GM20431 (cell line): Measurements from ENCODE around the gene GCC2.
"Not testable (repeated sequence)": the region's sequence is repeated elsewhere in the genome, so short reads cannot be mapped to it uniquely, and the experiment has no call there.

Experiments
- in situ Hi-C: fragments of 300-500 bp; cut with MseI, MboI; formaldehyde crosslinking; loops from one replicate; pipeline ENCODE4 v1.15.0; 2020; ENCODE audit warnings: low sequenced_read_pairs; ENCODE audit not compliant: unreplicated experiment

GCC2 gene

DNA sequence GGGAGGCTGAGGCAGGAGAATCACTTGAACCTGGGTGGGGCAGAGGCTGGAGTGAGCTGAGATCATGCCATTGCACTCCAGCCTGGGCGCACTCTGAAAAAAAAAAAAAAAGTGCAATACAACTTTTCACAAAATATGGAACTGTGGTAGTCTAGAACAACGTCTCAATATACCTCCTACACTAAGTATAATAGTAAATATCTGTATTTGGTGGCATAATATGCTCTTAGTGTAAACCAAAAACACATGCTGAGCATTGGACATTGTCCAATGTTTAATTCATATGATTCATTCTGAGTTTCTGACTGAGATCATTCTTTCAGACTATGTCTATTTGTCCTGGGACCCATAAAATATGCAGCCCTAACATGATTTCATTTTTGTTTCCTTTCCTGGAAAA is 65.5 kb downstream of the GCC2 start:
- in situ Hi-C loops, result not testable (repeated sequence)

DNA sequence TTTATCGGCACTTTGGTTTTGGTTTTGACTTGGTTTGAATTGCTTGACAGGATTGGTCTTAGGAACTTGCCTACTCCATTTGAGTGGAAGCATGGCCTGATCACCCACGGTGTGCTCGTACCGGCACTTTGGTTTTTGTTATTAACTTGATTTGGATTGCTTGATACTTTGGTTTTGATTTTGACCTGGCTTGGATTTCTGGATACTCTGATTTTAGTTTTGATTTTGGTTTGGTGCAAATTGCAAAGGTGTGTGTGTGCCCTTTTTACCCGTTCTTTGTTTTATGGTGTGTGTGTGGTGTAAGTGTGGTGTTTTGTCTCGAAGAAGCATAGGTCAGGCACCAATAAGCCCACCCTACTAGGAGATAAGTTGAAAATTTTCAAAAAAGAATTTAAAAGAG is 75.7 kb downstream of the GCC2 start:
- in situ Hi-C loops, result not testable (repeated sequence)

DNA sequence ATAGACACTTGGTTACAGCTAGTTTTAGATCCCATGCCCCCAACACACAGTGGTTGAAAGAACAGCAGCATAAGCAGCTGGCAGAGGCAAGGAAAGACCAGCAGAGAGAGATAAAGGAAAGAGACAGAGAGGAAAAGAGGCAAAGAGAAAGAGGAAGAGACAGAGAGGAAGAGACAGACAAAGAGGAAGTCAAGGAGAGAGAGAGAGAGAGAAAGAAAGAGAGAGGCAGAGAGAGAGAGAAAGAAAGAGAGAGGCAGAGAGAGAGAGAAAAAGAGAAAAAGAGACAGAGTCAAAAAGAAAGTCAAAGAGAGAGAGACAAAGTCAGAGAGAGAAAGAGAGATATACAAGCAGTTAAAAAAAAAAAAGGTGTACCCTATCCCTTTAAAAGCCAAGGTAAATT is 76.3 kb downstream of the GCC2 start:
- in situ Hi-C loops, result not testable (repeated sequence)

DNA sequence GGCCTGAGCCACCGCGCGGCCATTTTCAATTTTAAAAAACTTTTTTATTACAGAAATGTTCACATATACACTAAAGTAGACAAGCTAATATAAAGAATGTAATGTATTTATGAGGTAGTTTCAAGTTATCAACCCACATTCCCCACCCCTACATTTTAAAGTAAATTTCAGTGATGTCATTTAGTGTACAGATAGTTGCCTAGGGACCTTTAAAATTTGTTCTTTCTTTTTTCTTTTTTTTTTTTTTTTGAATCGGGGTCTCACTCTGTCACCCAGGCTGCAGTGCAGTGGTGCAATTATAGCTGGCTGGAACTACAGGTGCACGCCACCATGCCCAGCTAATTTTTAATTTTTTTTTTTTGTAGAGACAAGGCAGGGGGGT is 82.7 kb downstream of the GCC2 start:
- in situ Hi-C loops, result no loop called here

DNA sequence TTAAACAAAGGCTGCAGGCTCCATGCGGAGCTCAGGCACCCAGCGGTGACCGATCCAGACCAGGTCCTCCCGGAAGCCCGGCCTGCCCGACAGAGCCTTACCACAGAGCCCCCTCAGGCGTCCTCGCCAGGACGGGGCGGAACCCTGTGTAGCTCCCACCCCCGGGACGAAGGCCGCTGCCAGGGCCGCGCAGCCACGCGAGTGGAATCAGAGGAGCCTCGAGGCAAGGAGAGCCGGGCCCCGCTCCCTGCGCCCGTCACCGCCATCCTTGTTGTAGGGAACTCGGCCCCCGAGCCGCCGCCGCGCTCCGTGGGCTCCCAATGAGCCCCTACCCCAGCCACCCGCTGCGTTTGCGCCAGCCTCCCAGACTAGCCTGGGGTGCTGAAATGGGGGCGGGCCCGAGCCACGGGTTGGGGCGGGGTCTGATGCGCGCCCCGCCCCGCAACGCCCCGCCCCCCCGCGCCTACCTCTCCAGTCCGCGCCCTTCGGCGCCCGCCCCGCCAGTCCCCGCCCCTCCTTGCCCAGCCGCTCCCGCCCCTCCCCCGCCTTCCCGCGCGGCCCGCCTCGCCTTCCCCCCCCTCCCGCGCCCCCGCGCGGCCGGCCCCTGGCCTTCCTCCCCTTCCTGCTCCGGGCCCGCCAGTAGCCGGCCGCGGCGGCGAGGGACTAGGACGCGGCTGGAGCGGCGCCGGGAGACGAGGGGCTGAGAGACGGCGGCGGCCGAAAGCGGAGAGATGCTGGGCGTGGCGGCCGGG is 85.0 kb downstream of the GCC2 start, which contains the start of gene LIMS1:
Gene LIMS1 (plus strand): TSS at position 639 of the 752 bp plus-strand sequence. CDS start 93 bp downstream, at position 732.
- in situ Hi-C loops, result no loop called here

DNA sequence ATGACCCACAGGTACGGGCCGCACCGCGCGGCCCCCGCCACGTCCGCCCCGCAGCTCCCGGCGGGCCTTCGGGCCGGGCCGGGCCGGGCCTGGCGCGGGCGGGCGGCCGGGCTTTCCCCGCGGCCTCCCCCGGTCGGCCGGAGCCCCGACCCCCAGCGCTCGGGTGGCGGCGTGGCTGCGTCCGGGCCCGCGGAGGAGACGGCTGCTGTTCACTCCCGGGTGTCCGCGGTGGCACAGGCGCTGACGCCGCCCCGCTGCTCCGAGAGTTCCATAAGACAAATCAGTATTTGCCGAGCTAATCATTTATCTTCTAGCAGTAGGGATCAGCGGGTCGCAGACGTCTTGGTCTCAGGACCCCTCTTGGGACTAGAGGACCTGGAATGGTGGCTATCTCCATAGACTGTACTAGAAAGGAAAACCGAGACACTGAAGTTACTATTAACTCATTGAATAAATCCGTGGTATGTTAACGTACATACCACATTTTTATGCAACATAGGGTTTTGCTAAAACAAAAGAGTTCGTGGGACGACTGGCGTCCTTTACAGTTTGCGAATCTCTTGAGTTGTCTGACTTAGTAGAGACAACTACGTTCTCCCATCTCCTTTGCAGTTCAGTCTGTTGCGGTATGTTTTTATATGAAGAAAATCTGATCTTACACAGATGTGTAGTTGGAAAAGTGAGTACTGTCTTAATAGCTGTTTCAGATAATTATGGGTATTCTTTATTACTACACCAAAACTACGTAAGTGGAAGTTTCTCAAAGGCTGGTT is 85.8 kb downstream of the GCC2 start:
- in situ Hi-C loops, result no loop called here

DNA sequence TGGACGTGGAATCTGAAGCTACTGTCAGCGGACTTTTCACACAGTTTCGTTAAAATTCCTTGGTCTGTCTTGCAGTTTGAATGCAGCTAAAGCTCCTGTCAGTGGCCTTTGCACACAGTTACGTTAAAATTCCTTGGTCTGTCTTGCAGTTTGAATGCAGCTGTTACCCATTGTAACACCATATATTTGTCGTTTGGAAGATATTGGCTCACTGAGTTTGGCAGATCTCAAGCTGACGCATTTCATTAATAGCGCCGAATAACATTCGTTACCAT is 86.3 kb downstream of the GCC2 start:
- in situ Hi-C loops, result no loop called here

DNA sequence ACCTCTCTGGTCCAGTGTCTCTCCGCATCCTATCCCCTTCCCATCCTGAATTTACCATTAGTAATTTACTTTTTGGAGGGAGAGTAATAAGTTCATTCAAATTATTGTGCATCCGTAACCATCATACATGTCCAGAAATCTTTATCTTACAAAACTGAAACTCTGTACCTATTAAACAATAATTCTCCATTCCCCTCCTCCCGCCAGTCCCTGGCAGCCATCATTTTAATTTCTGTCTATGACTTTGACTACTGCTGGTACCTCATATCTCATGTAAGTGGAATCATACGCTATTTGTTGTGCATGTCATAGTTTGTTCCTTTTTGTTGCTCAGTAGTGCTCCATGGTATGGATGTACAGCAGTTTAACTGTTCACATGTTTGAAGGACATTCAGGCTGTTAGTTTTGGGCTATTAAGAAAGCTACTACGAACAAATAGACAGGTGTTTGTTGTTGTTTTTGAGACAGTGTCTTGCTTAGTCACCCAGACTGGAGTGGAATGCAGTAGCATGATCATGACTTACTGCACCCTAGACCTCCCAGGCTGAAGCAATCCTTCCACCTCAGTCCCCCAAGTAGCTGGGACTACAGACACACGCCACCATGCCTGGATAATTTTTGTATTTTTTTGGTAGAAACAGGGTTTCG is 87.3 kb downstream of the GCC2 start:
- in situ Hi-C loops, result no loop called here

DNA sequence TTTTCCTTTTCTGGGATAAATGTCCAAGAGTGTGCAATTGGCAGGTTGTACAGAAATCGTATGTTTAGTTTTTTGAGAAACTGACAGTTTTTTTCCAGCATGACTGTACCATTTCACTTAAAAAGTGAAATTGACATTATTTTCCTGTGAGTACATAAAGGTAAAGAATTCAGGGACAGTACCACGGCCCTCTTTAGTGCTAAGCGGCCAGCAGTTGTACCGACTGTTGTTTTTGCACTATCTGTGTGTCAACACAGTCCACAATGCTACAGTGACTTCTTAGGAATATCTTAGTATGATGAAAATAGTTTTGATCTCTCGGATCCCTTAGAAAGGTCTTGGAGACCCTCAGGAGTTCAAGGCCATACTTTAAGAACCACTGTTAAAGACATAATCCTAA is 87.9 kb downstream of the GCC2 start:
- in situ Hi-C loops, result no loop called here

DNA sequence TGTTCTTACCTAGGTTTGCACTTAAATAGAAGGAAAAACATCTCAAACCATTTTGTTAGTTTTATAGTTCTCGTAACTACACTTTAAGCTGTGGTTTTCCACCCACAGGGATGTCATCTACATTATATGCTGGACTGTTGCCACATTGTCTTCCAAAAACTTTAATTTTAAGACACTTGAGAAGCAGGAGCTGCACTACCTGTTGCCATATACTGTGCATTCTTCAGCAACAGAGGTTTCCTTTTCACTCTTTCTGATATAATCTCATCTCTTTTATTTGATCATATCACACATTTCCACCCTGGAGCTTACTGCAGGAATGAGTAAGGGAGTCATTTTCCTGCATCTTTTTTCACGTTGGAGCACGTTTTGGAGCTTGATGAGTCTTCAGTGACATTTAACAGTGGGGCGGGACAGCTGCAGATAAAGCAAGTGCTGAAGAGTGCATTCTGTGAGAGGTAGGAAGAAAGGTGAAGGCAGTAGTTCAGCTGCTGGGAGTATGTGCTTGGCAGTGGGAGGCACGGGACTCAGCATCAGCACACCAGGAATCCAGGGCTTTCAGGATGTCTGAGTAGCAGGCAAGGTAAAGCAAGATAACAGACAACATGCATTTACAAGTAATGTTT is 89.1 kb downstream of the GCC2 start:
- in situ Hi-C loops, result no loop called here

DNA sequence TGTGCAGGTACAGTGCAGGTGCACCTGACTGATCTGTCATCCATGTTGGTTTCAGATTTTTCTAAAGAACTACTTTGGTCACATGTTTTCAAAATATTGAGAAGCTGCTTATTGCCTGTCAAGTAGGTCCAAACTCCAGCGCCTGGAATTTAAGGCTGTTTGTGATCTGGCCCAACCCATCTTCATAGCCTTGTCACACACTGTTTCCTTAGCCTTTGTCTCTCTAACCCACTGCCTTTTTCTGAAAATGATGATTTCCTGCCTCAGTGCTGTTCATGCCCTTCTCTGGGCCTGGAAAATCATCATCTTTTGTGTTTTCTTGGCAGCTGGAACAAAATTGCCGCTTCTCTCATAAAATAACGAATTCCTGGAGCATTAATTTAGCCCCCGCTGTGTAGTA is 92.4 kb downstream of the GCC2 start:
- in situ Hi-C loops, result no loop called here

DNA sequence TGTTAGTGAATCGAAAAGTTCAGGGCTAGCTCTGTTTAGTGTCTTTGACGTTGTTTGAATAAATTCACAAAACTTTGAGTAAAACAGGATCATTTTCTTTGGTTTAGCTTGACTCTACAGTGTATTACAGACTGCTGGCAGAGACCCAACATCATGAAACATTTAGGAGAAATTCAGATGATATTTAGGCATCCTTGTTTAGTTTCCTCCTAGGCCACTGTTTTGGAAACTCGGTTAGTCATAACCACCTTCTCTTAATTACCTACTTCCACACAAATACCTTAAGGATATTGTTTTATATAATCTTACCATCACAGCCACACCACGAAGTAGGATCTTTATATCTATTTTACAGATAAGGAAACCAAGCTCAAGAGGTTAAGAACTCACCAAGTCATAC is 93.1 kb downstream of the GCC2 start:
- in situ Hi-C loops, result no loop called here

DNA sequence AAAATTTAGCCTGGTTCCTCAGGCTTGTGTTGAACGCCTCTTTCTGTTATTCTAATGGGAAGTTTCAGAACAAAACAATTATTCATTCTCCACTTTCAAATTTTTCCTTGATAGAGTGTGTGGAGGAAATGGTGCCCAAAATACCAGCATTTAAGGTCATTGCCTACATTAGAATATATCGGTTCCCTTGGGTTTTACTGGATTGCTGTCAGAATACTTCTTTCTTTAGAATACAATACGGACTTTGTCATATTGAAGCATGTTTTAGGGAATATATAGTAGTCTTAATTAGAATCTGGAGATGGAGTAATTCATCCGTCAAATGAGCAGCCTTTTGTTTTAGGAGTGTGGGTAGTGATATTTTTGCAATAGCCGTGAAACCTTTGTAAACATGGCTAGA is 98.6 kb downstream of the GCC2 start:
- in situ Hi-C loops, result no loop called here

DNA sequence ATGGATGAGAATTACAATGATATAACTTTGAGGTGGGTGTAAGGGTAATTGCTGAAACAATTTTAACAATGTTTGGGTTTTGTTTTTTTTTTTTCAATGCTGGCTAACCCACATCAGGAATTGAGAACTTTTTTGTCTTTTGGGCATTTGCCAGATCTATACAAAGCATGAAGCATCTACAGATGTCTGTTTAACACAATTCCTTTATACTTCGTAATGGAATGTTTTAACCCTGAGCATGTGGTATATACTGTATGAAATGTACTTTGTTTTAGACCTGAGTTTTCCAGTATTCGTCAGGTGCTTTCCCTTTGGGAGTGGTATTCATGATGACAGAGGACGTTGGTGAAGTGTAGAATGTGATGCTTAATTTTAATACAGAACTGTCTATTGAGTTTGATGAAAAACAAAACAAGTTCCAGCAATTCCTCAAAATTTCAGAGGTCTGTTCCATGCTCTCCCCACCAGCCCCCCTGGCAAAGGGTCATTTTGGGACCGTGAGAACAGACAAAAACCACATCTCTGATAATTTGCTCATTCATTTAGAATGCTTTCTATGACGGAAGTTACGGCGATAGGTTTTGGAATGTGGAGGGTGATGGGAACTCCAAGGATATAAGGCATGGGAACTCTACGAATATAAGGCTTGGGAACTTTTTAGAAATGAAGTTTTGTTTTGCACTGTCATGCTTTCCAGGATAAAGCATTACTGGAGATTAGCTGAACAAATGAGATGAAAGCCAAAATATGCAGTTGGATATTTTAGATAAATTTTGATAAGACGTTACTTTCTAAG is 99.4 kb downstream of the GCC2 start:
- in situ Hi-C loops, result no loop called here

DNA sequence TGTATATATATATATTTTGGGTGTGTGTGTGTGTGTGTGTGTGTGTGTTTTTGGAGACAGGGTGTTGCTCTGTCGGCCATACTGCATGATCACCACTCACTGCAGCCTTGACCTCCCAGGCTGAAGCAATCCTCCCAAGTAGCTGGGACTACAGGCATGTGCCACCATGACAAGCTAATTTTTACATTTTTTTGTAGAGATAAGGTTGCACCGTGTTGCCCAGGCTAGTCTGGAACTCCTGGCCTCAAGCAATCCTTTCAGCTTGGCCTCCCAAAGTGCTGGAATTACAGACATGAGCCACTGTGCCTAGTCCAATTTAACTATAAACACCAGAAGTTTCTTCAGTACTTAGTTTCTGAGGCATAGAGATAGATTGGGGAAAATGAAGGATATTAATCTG is 103.6 kb downstream of the GCC2 start:
- in situ Hi-C loops, result no loop called here

DNA sequence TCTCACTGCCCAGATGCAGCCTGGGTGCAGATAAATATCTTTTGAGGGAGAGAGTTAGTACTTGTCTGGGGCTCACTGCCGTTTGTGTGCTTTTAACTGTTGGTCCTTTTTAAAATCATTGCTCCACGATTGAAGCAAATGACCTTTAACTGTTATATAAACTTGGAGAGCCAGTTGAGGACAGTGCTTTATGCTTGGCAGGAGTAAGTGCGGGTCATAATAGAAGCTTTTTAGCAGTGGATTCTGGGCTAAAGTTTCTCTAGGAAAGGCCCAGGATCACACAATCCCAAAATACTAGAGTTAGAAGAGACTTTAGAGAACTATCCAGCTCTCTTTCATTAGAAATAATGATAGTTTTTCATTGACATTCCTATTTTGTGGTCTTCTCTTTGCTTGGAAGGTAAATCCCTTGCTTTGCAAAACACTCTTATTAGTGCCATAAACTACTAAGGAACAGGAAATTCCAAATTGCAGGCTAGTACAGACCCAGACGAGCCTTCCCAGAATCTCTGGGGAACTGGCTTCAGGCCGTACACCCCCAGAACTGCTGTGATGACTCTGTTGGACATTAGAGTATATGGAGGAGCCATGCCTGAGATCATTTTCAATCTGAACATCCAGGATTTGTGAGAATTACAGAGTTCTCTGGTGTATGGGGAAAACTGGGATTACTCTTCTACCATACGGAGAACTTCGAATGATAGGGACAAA is 104.4 kb downstream of the GCC2 start:
- in situ Hi-C loops, result no loop called here

DNA sequence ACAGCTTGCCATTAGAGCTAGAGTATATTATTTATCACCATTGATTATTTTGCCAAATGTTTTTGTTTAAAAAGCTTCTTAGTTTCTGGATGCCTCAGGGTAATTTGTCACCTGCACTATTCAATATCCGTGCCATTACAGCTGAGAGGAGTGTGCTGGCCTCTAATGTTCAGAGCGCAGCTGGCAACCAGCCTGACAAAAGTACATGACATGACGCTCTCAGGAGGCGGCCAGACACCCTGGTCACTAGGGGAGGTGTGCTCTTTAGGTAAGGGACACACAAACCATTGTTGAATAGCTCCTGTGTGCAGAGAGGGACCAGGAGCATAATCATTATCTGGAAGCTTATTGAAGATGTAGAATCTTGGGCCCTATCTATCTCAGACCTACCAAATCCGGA is 105.5 kb downstream of the GCC2 start:
- in situ Hi-C loops, result no loop called here

DNA sequence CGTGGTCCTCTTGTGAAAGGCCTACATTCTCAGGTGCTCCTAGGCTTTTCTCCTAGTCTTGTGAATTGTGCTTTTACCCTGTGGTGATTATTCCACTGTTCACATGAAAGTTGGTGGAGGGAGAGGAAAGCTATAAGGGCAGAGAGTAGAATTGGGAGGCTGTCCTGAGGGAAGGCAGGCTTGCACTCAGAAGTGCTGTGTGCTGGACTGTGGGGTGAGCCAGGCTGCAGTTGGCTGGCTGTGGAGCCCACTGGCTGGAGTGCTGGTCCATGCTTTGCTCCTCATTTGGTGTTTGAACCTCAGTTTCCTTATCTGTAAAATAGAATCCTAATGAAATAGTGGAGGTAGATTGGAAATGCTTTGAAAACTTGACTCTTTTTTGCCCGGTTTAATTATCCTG is 106.6 kb downstream of the GCC2 start:
- in situ Hi-C loops, result no loop called here

DNA sequence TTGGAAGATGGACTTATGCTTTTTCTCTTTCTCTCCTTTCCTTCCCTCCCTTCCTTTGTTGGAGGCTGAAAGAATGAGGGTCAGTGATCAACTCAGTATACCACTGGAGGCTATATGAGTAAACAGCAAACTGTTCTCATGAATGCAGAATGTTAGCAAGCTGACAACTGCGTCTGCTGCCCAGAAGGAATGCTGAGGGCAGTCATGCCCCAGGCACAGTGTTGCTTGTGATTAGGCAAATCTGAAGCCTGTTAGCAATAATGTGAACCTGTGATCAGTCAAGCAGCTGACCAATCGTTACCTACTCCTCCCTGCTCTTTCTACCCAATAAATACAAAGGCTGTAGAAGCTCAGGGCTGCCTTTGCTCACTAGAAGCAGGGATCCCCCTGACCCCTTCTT is 107.6 kb downstream of the GCC2 start:
- in situ Hi-C loops, result not testable (repeated sequence)
